Glutamatergic neuron (in vitro differentiated cells): ENCODE data around the gene DNAJC18. TPM values are rescaled to one million over a fixed set of nuclear protein-coding genes. Genes with fewer than 3 reads are reported as not detected.

Experiments
- DNase-seq: peaks from one replicate; pipeline ENCODE4 v3.0.0; 2022
- H3K27ac Mint-ChIP-seq: one replicate; pipeline ENCODE4 v1.8.0; 2020; ENCODE audit warnings: mild to moderate bottlenecking, mixed read lengths, inconsistent platforms; ENCODE audit not compliant: unreplicated experiment
- H3K27me3 Mint-ChIP-seq: one replicate; pipeline ENCODE4 v1.8.0; 2020; ENCODE audit warnings: mild to moderate bottlenecking, moderate library complexity, mixed read lengths, inconsistent platforms; ENCODE audit not compliant: unreplicated experiment
- H3K36me3 Mint-ChIP-seq: one replicate; pipeline ENCODE4 v1.8.0; 2020; ENCODE audit warnings: mild to moderate bottlenecking, mixed read lengths, inconsistent platforms; ENCODE audit not compliant: unreplicated experiment
- H3K4me1 Mint-ChIP-seq: one replicate; pipeline ENCODE4 v1.8.0; 2020; ENCODE audit warnings: mild to moderate bottlenecking, low read depth, mixed read lengths, inconsistent platforms; ENCODE audit not compliant: unreplicated experiment
- H3K4me3 Mint-ChIP-seq: one replicate; pipeline ENCODE4 v1.8.0; 2020; ENCODE audit warnings: mild to moderate bottlenecking, mixed read lengths, inconsistent platforms; ENCODE audit not compliant: unreplicated experiment
- H3K9me3 Mint-ChIP-seq: one replicate; pipeline ENCODE4 v1.8.0; 2020; ENCODE audit warnings: mild to moderate bottlenecking, moderate library complexity, mixed read lengths, inconsistent platforms; ENCODE audit not compliant: unreplicated experiment
- total RNA-seq: library from RNA; stranded (reverse); fragmentation: NEBNext Ultra II Directional; extraction: Animal tissue kit (Norgen Biotek cat#: 25700); gene quantifications from one replicate; pipeline ENCODE4 v1.2.1, GENCODE V29; 2021; ENCODE audit not compliant: unreplicated experiment
- TF ChIP-seq, protein P1 (sequence below): fragments of 200-600 bp; sonication (generic); IDR thresholded peaks from one replicate; pipeline ENCODE4 v1.5.0; 2021; ENCODE audit not compliant: partially characterized antibody, unreplicated experiment

Gene DNAJC18
- total RNA-seq, 1 donor from 2014 or later = 55.9 TPM

DNA sequence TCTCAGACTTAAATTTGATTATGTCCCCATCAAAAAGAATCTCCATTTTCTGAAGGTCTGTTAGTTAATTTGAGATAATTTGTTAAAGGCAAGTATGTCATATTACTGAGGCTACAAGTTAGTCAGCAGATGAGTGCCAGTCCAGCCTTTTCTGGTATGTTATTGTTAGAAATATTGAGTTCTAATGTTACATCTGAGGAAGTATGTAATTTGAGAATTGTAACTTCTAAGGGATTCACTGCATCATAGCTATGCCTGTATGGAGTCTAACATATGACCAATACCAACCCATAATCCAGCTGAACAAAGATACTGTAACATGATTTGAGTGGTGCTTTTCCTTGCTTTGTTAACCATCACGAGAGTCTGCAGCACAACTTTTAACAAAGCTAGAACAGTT is 70.1 kb downstream of the DNAJC18 start:
- TF ChIP-seq, protein P1, sequence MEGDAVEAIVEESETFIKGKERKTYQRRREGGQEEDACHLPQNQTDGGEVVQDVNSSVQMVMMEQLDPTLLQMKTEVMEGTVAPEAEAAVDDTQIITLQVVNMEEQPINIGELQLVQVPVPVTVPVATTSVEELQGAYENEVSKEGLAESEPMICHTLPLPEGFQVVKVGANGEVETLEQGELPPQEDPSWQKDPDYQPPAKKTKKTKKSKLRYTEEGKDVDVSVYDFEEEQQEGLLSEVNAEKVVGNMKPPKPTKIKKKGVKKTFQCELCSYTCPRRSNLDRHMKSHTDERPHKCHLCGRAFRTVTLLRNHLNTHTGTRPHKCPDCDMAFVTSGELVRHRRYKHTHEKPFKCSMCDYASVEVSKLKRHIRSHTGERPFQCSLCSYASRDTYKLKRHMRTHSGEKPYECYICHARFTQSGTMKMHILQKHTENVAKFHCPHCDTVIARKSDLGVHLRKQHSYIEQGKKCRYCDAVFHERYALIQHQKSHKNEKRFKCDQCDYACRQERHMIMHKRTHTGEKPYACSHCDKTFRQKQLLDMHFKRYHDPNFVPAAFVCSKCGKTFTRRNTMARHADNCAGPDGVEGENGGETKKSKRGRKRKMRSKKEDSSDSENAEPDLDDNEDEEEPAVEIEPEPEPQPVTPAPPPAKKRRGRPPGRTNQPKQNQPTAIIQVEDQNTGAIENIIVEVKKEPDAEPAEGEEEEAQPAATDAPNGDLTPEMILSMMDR = no peak
- H3K27ac Mint-ChIP-seq = no peak overlapping the region
- H3K36me3 Mint-ChIP-seq = no peaks in the 10 kb centered on the region
- H3K9me3 Mint-ChIP-seq = peaks cover 3% of the 10 kb centered on the region
- H3K4me3 Mint-ChIP-seq = no peak overlapping the region
- H3K4me1 Mint-ChIP-seq = no peaks in the 10 kb centered on the region
- no peaks in the 10 kb centered on the region for H3K27me3 Mint-ChIP-seq
- no peak for DNase-seq

DNA sequence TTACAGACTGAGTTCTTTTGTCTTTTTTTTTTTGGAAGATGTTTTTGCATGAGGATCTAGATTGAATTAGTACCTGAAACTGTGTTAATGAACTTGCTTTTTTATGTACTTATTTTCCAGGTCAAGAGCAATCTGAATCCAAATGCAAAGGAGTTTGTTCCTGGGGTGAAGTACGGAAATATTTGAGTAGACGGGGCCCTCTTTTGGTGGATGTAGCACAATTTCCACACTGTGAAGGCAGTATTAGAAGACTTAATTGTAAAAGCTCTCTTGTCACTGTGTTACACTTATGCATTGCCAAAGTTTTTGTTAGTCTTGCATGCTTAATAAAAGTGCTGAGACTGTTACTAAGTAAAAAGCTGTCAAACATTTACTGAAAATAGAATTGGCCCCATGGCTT is 70.7 kb downstream of the DNAJC18 start:
- H3K36me3 Mint-ChIP-seq = no peaks in the 10 kb centered on the region
- H3K9me3 Mint-ChIP-seq = peaks cover 3% of the 10 kb centered on the region
- no peak for DNase-seq
- H3K27me3 Mint-ChIP-seq = no peaks in the 10 kb centered on the region
- H3K4me1 Mint-ChIP-seq = no peaks in the 10 kb centered on the region
- H3K4me3 Mint-ChIP-seq = no peak overlapping the region
- H3K27ac Mint-ChIP-seq = no peak overlapping the region
- TF ChIP-seq, protein P1 = no peak

DNA sequence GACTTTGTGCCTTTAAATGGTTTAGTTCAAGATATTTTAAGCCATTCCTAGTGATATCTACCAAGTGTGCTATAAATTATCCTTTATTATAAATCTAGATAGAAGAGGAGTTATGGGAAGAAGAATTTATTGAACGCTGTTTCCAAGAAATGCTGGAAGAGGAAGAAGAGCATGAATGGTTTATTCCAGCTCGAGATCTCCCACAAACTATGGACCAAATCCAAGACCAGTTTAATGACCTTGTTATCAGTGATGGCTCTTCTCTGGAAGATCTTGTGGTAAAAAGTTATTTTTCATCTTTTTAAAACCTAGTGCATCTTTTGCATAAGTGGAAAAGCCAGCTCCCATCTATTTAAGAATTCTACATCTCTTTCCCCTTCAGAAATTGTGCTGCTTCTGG is 74.9 kb downstream of the DNAJC18 start:
- H3K36me3 Mint-ChIP-seq = no peaks in the 10 kb centered on the region
- no peaks in the 10 kb centered on the region for H3K9me3 Mint-ChIP-seq
- TF ChIP-seq, protein P1 = no peak
- H3K27ac Mint-ChIP-seq = no peak overlapping the region
- DNase-seq = no peak
- H3K4me3 Mint-ChIP-seq = no peak overlapping the region
- H3K4me1 Mint-ChIP-seq = no peaks in the 10 kb centered on the region
- H3K27me3 Mint-ChIP-seq = no peaks in the 10 kb centered on the region

DNA sequence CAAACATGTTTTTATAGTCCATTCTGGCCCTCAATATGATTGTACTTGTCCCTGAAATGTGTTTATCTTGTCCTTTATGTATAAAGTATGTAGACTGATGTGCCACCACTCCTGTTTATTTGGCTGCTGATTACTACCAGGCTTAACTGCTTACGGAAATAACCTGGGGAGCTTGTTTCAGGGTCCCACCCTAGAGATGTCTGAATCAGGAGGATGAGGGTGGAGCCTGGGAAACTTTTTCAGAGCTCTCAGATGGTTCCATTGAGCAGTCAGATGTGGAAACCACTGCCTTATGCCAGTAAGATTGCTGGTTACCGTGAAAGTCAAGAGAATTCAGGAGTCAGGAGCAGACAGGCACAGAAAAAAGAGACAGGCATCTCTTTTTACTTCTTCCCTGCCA is 75.4 kb downstream of the DNAJC18 start:
- no peak overlapping the region for H3K27ac Mint-ChIP-seq
- H3K36me3 Mint-ChIP-seq = no peaks in the 10 kb centered on the region
- TF ChIP-seq, protein P1 = no peak
- H3K4me3 Mint-ChIP-seq = no peak overlapping the region
- H3K9me3 Mint-ChIP-seq = no peaks in the 10 kb centered on the region
- H3K27me3 Mint-ChIP-seq = no peaks in the 10 kb centered on the region
- H3K4me1 Mint-ChIP-seq = no peaks in the 10 kb centered on the region
- DNase-seq = no peak

DNA sequence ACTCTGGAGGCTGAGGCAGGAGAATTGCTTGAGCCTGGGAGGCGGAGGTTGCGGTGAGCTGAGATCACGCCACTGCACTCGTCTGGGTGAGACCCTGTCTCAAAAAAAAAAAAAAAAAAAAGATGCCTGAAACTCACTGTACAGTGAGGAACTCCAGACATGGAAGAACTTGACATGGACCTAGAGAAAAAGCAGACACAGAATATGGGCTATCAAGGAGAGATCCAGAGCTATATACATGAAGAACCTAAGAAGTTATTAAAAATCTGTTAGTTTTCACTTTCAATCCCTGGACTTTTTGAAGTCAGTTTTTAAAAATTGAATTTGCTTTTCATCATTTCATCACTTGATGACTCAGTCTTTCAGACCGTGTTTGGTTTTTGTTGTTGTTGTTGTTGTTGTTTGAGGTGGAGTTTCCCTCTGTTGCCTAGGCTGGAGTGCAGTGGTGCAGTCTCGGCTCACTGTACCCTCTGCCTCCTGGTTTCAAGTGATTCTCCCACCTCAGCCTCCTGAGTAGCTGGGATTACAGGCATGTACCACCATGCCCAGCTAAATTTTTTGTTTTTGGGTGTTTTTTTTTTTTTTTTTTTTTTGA is 77.4 kb downstream of the DNAJC18 start:
- Mint-ChIP-seq H3K27ac (no peak overlapping the region), H3K4me1 (peaks cover 2% of the 10 kb centered on the region), H3K9me3 (no peaks in the 10 kb centered on the region), H3K4me3 (no peak overlapping the region), H3K27me3 (no peaks in the 10 kb centered on the region), H3K36me3 (no peaks in the 10 kb centered on the region)
- DNase-seq = no peak
- TF ChIP-seq, protein P1 = no peak
